GM18526 (cell line): ENCODE results near the gene SLC25A15.

Experiments used
- POLR2A ChIP-seq: IDR thresholded peaks from 3 replicates; pipeline ENCODE4 v1.6.1; 2011; ENCODE audit not compliant: insufficient read length; ENCODE audit errors: extremely low read depth

Gene SLC25A15

DNA sequence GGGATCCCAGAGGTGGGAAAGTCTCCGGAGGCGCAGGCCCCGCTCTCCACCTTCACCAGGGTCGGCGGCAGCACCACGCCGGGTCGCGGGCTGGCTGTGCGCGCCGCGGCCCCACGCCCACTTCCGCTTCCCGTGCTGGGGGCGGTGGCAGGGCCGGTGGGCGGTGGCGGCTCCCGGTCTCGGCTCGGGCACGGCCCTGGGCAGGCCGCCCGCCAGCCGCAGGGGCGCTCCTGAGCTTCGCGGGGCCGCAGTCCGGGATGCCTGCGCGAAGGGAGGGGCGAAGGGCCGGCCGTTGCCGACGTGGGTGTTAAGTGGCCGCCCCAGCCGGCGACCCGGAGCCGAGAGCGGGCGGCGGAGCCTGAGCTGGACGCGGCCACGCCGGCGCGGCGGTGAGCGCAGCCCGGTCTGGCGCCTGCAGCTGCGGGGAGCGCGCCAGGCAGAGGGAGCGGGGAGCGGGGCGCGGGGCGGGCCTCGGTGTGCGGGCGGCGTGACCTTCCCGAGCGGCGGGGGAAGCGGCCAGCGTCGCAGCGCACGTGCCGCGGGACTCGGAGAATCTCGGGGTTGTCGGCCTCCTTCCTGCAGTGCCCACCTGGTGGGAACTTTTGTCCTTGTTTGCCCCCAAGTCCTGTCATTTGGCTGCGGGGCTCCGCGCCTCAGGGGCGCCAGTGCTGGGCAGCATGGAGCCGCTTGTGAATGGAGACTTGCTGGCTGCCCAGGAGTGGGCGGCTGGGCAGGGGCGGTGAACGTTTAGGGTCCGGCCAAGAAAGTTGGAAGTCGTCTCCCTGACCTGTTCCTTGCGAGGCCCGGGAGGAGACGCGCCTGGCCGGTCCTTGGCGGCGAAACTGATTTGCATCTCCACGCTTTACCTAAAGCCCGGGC is at the start of gene SLC25A15:
Gene SLC25A15, plus strand, starts transcription at position 337 of the 879 bp plus-strand sequence. CDS start 3,616 bp downstream, outside the sequence.
- peak; percentile 76 for TF ChIP-seq POLR2A

DNA sequence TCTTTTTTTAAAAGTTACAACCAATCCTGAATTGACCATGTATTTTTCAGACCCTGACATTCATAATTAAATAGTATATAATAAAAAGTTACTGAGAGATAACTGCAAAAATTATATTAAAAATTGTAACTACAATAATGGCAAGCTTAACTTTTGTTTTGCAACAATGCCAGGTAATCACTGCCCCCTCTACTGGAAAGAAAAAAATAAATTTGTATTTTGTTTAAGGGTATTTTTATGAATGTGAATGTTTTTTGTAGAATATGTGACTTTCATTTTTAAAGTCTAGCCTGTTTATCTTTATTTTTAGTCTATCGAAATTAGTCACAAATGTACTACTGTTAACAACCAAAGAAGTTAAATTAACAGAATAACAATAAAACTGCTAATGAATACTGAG is 40.1 kb upstream of the SLC25A15 start:
- no peak for TF ChIP-seq POLR2A

DNA sequence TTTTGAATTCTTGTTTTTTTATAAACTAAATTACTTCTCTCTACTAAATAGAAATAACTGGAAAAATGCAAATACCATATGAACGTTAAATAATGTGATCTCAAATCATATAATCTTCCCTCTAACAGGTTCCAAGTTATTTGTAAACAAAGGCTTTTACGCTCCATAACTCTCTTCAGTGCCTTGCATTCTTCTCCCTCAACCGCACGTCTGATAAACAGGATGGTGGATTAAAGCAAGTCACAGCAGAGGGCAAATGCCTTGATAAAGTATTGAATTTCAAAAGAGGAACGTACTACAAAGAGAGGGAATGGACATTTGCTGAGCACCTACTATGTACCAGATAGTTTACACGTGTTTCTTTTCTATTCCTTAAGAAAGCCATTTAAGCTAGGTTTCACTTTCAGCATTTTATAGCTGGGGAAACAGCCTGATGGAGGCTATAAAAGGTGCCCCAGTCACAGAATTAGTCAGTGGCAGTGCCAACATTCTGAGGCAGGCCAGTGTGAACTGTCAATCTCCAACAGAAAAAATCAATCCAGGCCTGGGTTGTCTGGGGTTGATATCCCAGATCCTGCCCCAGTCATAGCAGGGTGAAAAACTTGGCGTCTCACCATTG is 34.2 kb upstream of the SLC25A15 start:
- no peak for TF ChIP-seq POLR2A

DNA sequence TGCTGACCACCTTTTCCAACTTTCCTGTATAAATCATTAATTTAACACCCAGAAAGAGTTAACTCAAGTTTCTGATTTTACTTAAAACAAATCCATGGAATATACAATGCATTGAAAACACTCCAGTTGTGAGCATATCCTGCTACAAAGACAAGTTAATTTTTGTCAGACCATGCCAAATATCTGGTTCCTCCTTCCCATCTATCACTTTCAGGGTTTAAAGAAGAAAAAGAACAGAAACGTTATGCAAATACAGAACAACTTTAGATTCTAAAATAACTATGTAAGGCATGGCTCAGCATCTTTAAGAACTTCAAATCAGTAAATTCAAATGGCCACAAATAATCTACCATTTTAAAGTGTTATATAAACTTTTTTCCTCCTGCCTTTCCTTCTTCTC is 33.4 kb upstream of the SLC25A15 start:
- TF ChIP-seq POLR2A = no peak

DNA sequence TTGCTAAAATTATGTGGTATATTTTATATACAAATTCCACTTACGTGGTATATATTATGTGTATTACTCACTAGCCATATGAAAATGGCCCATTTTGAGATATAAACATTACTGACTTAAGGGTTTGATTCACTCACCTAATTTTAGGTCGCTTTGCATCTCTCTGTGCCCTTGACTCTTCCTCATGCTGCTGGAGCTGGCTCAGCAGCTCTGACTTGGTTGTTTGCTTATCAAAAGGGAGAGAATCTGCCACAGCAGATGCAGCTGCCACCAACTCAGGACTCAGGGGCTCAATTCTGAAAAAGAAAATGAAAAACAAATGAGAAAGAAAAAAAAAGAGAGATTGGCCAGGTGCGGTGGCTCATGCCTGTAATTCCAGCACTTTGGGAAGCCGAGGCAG is 30.6 kb upstream of the SLC25A15 start:
- no peak for TF ChIP-seq POLR2A

DNA sequence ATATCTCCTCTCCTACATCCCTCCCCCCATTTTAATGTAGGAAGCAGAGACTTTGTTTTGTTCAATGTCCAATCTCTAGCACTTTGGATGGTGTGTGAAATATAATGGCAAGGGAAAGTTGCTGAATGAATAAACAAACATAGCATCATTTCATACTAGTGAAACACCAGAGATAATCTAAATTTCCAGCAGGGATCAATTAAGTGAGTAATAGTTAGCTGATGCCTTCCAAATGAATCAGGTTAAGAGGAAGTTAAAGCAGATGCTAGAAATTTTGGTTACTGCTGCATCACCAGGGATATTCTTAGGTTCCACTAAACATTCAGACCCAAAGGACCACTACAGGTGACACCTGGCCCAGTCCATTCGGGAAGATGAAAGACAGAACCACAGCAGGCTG is 26.6 kb upstream of the SLC25A15 start:
- TF ChIP-seq POLR2A = no peak

DNA sequence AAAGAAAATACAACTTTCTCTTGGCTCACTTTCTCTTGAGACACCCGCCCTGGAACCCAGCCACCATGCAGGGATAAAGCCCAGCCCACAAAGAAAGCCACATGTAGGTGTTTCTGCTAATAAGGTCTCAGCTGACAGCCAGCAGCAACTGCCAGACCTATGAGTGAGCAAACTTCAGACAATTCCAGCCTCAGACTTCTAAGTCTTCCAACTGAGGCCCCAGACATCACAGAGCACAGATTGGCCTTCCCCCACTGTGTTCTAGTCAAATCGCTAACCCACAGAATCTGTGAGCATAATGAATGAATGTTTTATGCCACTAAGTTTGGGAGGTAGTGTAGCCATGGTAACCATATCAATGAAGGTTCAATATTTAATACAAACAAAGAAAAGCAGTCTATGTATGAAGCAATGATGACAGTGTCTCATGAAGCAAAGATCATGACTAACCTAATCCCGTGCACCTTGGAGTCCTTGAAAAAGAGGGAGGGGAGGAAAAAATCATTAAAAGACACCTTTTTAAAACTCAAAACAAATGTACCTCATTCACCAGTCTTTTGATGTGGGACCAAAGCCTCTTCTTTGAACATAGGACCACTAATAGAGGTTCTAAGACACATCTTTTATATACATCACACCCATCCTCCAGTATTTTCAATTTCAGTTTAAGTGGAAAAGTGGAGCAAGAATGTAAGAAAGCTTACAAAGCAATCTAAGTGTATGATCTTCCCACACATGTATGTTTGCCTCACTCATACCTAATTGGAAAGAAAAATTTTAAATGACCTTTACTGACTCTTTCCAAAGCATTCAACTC is 24.6 kb upstream of the SLC25A15 start:
- TF ChIP-seq POLR2A = no peak

DNA sequence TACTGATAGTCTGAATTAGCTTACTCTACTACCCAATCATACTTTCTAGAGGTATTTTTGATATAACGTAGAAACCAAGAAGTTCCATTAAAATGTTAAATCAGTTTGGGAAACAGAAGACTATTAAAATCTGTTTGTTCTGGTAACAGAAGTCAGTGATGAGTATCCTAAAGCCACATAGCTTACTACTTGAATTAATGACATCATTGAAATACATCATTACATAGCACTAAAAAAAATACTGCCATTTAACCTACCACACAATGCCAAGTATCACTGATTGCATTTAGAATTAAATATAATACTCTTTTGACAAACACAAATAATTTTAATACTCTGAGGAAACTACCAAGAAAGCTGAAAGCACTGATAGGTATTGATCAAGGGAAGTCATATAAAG is 23.8 kb upstream of the SLC25A15 start:
- TF ChIP-seq POLR2A = no peak

DNA sequence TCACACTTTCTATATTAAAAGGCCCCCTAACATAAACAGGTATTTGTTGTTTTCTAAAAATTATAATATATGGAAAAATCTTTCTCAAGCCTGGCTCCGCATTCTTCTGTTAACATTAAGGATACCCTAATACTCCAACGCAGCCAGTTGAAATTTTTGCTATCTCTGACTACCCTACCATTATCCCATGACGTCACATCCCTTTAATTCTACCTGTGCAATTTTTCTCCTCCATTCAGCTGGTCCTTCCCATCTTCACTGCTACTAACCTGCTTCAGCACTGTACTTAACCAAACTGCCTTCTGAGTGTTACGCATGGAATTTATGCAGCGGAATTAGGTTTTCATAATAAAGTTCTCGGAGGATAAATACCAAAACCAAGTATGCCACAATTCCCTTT is 19.4 kb upstream of the SLC25A15 start:
- TF ChIP-seq POLR2A = no peak

DNA sequence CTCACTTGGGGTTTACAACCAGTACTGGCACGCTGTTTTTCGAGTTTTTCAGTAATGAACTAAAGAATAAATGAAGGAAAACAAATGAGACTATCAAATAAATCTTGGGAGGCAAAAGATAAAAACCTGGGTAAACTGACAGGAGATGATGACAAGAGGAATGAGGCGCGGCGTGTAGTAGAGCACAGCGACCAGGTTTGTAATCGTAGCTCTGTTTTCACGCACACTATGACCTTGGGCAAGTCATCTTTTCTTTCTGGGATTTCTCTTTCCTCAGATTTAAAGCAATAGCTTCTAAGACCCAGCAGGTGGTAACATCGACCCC is 18.8 kb upstream of the SLC25A15 start:
- no peak for TF ChIP-seq POLR2A

DNA sequence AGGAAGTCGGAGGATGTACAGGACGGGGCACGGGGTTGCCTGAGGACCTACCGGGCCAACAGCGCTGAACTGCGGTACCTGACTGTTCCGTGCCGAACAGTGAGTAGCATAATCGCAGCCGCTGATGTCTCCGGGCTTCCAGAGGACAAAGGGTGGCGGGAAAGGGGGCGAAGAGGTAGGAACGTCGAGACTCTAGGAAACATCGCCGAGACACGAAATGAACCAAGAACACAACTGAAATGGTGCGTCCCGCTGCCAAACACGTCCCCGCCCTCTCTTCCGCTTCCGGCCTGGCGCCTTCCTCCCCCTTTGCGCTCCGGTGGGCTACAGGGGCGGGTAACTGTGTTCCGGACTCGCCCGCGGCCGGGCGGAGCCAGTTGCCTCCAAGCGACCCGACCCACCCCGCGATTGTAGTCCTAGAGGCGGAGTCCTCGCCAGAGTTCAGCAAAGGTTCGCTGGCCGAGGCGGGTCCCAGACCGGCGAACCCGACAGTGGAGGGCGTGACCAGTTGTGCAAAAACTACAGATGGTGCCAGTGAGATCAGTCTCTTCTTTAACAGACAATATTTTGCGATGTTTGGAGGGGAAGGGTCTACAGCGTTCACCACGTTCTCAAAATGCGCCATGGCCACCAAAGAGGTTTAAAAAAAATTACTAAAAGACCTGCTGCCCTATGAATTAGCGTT is 18.3 kb upstream of the SLC25A15 start, which contains the start of gene MRPS31:
Gene MRPS31, minus strand, starts transcription at position 257 of the 685 bp plus-strand sequence. Its CDS starts 54 bp downstream, at position 203.
- peak; percentile 81 for TF ChIP-seq POLR2A

DNA sequence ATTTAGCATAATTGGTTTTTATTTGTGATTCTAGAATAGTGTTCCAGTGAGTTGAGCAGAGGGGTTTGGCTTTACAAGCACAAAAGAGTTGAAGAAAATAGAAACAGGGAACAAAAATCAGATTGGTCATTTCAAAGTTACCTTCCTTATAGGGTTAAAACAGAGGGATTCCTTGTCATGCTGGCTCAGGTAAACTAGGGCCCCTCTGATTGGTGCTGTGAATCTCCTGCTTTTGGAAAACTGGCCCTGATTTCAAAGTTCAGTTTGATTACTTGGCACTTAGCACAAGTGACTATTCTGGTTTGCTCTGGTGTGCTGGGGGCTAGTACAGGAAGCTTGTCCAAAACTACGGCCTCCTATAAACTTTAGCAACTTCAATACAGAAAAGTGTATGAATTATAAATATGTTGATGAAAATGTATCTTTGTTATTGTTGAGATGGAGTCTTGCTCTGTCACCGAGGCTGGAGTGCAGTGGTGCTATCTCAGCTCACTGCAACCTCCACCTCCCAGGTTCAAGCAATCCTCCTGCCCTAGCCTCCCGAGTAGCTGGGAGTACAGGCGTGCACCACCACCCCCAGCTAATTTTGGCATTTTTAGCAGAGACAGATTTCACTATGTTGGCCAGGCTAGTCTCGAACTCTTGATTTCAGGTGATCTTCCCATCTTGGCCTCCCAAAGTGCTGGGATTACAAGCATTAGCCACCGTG is 16.5 kb upstream of the SLC25A15 start:
- no peak for TF ChIP-seq POLR2A

DNA sequence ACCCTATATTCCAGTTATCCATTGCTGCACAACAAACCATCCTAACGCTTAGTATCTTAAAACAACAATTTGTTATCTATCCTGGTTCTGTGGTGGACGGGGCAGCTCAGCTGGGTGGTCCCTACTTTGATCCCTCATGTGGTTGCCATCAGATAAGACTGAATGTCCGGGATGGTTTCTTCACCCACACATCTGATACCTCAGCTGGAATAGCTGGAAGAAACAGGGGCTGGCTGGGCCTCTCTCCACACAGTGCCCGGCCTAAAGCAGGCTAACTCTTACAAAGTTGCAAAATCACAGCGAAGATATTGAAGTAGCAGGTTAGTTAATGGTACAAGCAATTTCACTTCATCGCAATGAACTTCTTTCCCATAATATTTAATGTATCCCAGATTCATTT is 14.7 kb upstream of the SLC25A15 start:
- TF ChIP-seq POLR2A = no peak

DNA sequence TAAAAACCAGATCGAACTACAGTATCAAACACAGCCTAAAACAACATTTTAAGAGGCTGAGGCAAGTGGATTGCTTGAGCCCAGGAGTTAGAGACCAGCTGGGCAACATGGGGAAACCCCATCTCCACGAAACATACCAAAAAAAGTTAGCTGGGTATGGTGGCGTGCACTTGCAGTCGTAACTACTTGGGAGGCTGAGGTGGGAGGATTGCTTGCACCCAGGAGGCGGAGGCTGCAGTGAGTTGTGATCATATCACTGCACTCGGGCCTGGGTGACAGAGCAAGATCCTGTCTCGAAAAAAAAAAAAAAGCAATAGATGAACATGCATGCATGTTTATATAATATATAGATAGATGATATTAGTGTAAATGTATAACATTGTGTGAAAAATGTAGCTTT is 13.2 kb upstream of the SLC25A15 start:
- TF ChIP-seq POLR2A = no peak
